DND-41 (cell line): Measurements from ENCODE around the gene TSPAN18.

Experiments used
- ATAC-seq: fragments of 200-7000 bp; cut with Tn5 transposase; 3 replicates; pipeline ENCODE4 v1.9.1; 2021; ENCODE audit warnings: low read depth; ENCODE audit not compliant: insufficient read depth
- DNase-seq: peaks from one replicate; pipeline ENCODE4 v3.0.0-alpha.2; 2020
- H2AFZ ChIP-seq: 2 replicates; pipeline ENCODE4 v1.6.0; 2012; ENCODE audit warnings: low read depth, low read length
- H3K27ac ChIP-seq: 2 replicates; pipeline ENCODE4 v1.5.1; 2012; ENCODE audit warnings: low read length, inconsistent platforms
- H3K27me3 ChIP-seq: fragments of 200-600 bp; sonication (generic); 2 replicates; pipeline ENCODE4 v1.6.0; 2012; ENCODE audit warnings: low read length, mild to moderate bottlenecking, inconsistent platforms; ENCODE audit not compliant: insufficient read depth, poor library complexity
- H3K36me3 ChIP-seq: 2 replicates; pipeline ENCODE4 v1.5.1; 2012; ENCODE audit warnings: low read length, inconsistent platforms; ENCODE audit not compliant: insufficient read depth
- H3K4me1 ChIP-seq: 2 replicates; pipeline ENCODE4 v1.5.1; 2012; ENCODE audit warnings: mild to moderate bottlenecking, low read length; ENCODE audit not compliant: insufficient read depth
- H3K4me2 ChIP-seq: 2 replicates; pipeline ENCODE4 v1.6.0; 2012; ENCODE audit warnings: mild to moderate bottlenecking, moderate library complexity, low read length, inconsistent platforms; ENCODE audit not compliant: insufficient read depth
- H3K4me3 ChIP-seq, 2 experiments: fragments of 200-600 bp in 1 of 2; shearing (Covaris generic) in 1 of 2; 2 replicates each; pipeline ENCODE4 v1.5.1; 2012 to 2016; ENCODE audit warnings: inconsistent platforms in 2 of 2, low read length in 2 of 2, mild to moderate bottlenecking in 2 of 2, low read depth in 1 of 2, moderate library complexity in 1 of 2
- H3K79me2 ChIP-seq: 2 replicates; pipeline ENCODE4 v1.6.0; 2012; ENCODE audit warnings: low read length, inconsistent platforms; ENCODE audit not compliant: insufficient read depth
- H3K9ac ChIP-seq: 2 replicates; pipeline ENCODE4 v1.6.0; 2012; ENCODE audit warnings: low read depth, mild to moderate bottlenecking, inconsistent platforms, low read length, moderate library complexity
- H3K9me3 ChIP-seq: 2 replicates; pipeline ENCODE4 v1.5.1; 2012; ENCODE audit warnings: low read length, moderate library complexity, mild to moderate bottlenecking, inconsistent platforms; ENCODE audit not compliant: insufficient read depth, severe bottlenecking
- H4K20me1 ChIP-seq: 2 replicates; pipeline ENCODE4 v1.6.0; 2012; ENCODE audit warnings: low read length; ENCODE audit not compliant: insufficient read depth
- CTCF ChIP-seq: IDR thresholded peaks from 2 replicates; pipeline ENCODE4 v1.5.1; 2012; ENCODE audit warnings: borderline replicate concordance, low read length, moderate library complexity, mild to moderate bottlenecking; ENCODE audit not compliant: poor library complexity, severe bottlenecking; ENCODE audit errors: extremely low read depth
- EZH2 ChIP-seq: IDR thresholded peaks from 3 replicates; pipeline ENCODE4 v1.6.1; 2012; ENCODE audit warnings: borderline replicate concordance, low read depth, mild to moderate bottlenecking, moderate library complexity, low read length, inconsistent platforms; ENCODE audit not compliant: severe bottlenecking

Gene TSPAN18

GRCh38 chr11:44885919-44886789 is 159.4 kb downstream of the TSPAN18 start:
- Histone ChIP-seq H4K20me1 (0 out of 2 replicates have a peak, but pooled peaks cover 3% of the 10 kb centered on the region), H3K9me3 (no peaks in the 10 kb centered on the region), H3K79me2 (no peaks in the 10 kb centered on the region), H3K4me1 (no peaks in the 10 kb centered on the region), H2AFZ (no peak overlapping the region), H3K4me2 (no peak overlapping the region), H3K27ac (no peak overlapping the region), H3K36me3 (no peaks in the 10 kb centered on the region), H3K4me3 (no peak overlapping the region), H3K9ac (no peak overlapping the region), H3K27me3 (peaks cover 29% of the 10 kb centered on the region)
- TF ChIP-seq CTCF (no peak), EZH2 (no peak)
- DNase-seq = no peak
- no peak for ATAC-seq

GRCh38 chr11:44886790-44887140 is 160.0 kb downstream of the TSPAN18 start:
- H3K4me2 ChIP-seq = no peak overlapping the region
- H3K4me3 ChIP-seq = no peak overlapping the region
- ATAC-seq (no peak), DNase-seq (no peak)
- H3K4me1 ChIP-seq = no peaks in the 10 kb centered on the region
- H3K79me2 ChIP-seq = no peaks in the 10 kb centered on the region
- no peaks in the 10 kb centered on the region for H3K36me3 ChIP-seq
- no peak overlapping the region for H2AFZ ChIP-seq
- H3K9ac ChIP-seq = no peak overlapping the region
- H3K27ac ChIP-seq = no peak overlapping the region
- no peaks in the 10 kb centered on the region for H3K9me3 ChIP-seq
- peaks cover 29% of the 10 kb centered on the region for H3K27me3 ChIP-seq
- H4K20me1 ChIP-seq = 0 out of 2 replicates have a peak, but pooled peaks cover 3% of the 10 kb centered on the region
- TF ChIP-seq EZH2 (no peak), CTCF (no peak)

GRCh38 chr11:44887636-44888035 is 160.9 kb downstream of the TSPAN18 start:
- Histone ChIP-seq H4K20me1 (0 out of 2 replicates have a peak, but pooled peaks cover 3% of the 10 kb centered on the region), H3K9me3 (no peaks in the 10 kb centered on the region), H3K9ac (no peak overlapping the region), H2AFZ (no peak overlapping the region), H3K4me3 (no peak overlapping the region), H3K4me2 (no peak overlapping the region), H3K27me3 (peaks cover 29% of the 10 kb centered on the region), H3K4me1 (no peaks in the 10 kb centered on the region), H3K27ac (no peak overlapping the region), H3K36me3 (no peaks in the 10 kb centered on the region), H3K79me2 (no peaks in the 10 kb centered on the region)
- DNase-seq = no peak
- ATAC-seq = no peak
- no peak for TF ChIP-seq CTCF
- no peak for TF ChIP-seq EZH2
